GM12878 (cell line): ENCODE data around the gene APPL2. TPM values are rescaled to one million over a fixed set of nuclear protein-coding genes. Genes with fewer than 3 reads are reported as not detected.

Experiments used
- ATAC-seq: fragments of 200-7000 bp; cut with Tn5 transposase; 3 replicates; pipeline ENCODE4 v1.9.1; 2020; ENCODE audit warnings: mild to moderate bottlenecking, moderate library complexity
- BruUV-seq: library from RNA; stranded (reverse); fragments of 400-500 nt; replicated peaks from 2 replicates; lab custom pipeline; 2021; lab: Mats Ljungman, UMichigan
- CTCF ChIA-PET: fragments of 300-600 bp; sonication (Branson Sonifier 250); formaldehyde crosslinking; extraction: SDS; loops from one replicate; lab custom pipeline; 2021; ENCODE audit warnings: inconsistent platforms; lab: Yijun Ruan, JAX
- POLR2A ChIA-PET: fragments of 350-600 bp; formaldehyde crosslinking; extraction: SDS; loops from one replicate; lab custom pipeline; 2021; ENCODE audit warnings: inconsistent platforms; lab: Charles Lee
- RAD21 ChIA-PET: fragments of 300-600 bp; sonication (Branson Sonifier 250); formaldehyde crosslinking; loops from one replicate; lab custom pipeline; 2023; ENCODE audit warnings: antibody characterized with exemption; ENCODE audit not compliant: unreplicated experiment; lab: Charles Lee
- SMC1A ChIA-PET: fragments of 300-600 bp; sonication (Branson Sonifier 250); formaldehyde crosslinking; loops from one replicate; lab custom pipeline; 2023; ENCODE audit not compliant: unreplicated experiment, uncharacterized antibody; lab: Charles Lee
- DNase-seq: peaks from one replicate; pipeline ENCODE4 v3.0.0-alpha.2; 2011; ENCODE audit warnings: low read depth, low spot score
- FAIRE-seq: peaks from 3 replicates; lab custom pipeline; 2011; peaks lifted over from hg19 to GRCh38; lab: Jason Lieb, UNC
- H2AFZ ChIP-seq: 2 replicates; pipeline ENCODE4 v1.6.0; 2011; ENCODE audit warnings: low read depth, low read length, control low read depth; ENCODE audit not compliant: control insufficient read depth
- H3K27ac ChIP-seq: 2 replicates; pipeline ENCODE4 v1.5.1; 2011; ENCODE audit warnings: control low read depth; ENCODE audit not compliant: control insufficient read depth, insufficient read depth
- H3K27me3 ChIP-seq, 2 experiments: replicated peaks in 1 of 2; 2 replicates each; pipeline versions ENCODE4 v1.6.0 to v1.6.1; 2011; ENCODE audit warnings: low read length in 1 of 2; ENCODE audit not compliant: control insufficient read depth in 2 of 2, insufficient read depth in 2 of 2
- H3K36me3 ChIP-seq, 2 experiments: 2 replicates each; pipeline ENCODE4 v1.5.1; 2011; ENCODE audit warnings: low read length in 1 of 2; ENCODE audit not compliant: control insufficient read depth in 2 of 2, insufficient read depth in 2 of 2
- H3K4me1 ChIP-seq: 2 replicates; pipeline ENCODE4 v1.6.1; 2011; ENCODE audit warnings: mild to moderate bottlenecking, low read length, moderate library complexity, mixed read lengths; ENCODE audit not compliant: control insufficient read depth, insufficient read depth
- H3K4me2 ChIP-seq: 2 replicates; pipeline ENCODE4 v1.6.0; 2011; ENCODE audit warnings: control low read depth; ENCODE audit not compliant: control insufficient read depth, insufficient read depth
- H3K4me3 ChIP-seq: fragments of 200-600 bp; sonication (generic); 2 replicates; pipeline ENCODE4 v1.5.1; 2016
- H3K79me2 ChIP-seq: 2 replicates; pipeline ENCODE4 v1.6.0; 2011; ENCODE audit warnings: low read length; ENCODE audit not compliant: control insufficient read depth, insufficient read depth
- H3K9ac ChIP-seq: 2 replicates; pipeline ENCODE4 v1.8.0; 2011; ENCODE audit warnings: low read length, control low read depth, mixed read lengths; ENCODE audit not compliant: control insufficient read depth, insufficient read depth
- H3K9me3 ChIP-seq: replicated peaks from 3 replicates; pipeline ENCODE4 v1.5.1; 2011; ENCODE audit warnings: mild to moderate bottlenecking, low read length; ENCODE audit not compliant: control insufficient read depth, insufficient read depth
- H4K20me1 ChIP-seq: 2 replicates; pipeline ENCODE4 v1.6.0; 2011; ENCODE audit not compliant: control insufficient read depth, insufficient read depth
- ATF3 ChIP-seq: IDR thresholded peaks from 2 replicates; pipeline ENCODE4 v1.6.1; 2011; ENCODE audit warnings: low read depth, mild to moderate bottlenecking, low read length, moderate library complexity, borderline replicate concordance; ENCODE audit errors: extremely low read depth
- CEBPZ ChIP-seq: fragments of 150-350 bp; IDR thresholded peaks from 2 replicates; pipeline ENCODE4 v1.6.1; 2016; ENCODE audit warnings: low read depth, low read length
- DPF2 ChIP-seq: fragments of 450-650 bp; IDR thresholded peaks from 2 replicates; pipeline ENCODE4 v1.6.1; 2017; ENCODE audit warnings: mild to moderate bottlenecking
- EGR1 ChIP-seq, 2 experiments: IDR thresholded peaks; 1 replicate in 1 of 2; 2 replicates in 1 of 2; pipeline ENCODE4 v1.6.1; 2011 to 2012; ENCODE audit warnings: low read depth in 2 of 2, low read length in 2 of 2, borderline replicate concordance in 1 of 2, mild to moderate bottlenecking in 1 of 2, moderate library complexity in 1 of 2
- KAT2A ChIP-seq: conservative IDR thresholded peaks from 2 replicates; pipeline ENCODE4 v1.6.1; 2011; ENCODE audit warnings: low read depth, low read length; ENCODE audit not compliant: control insufficient read depth
- KLF5 ChIP-seq: fragments of 450-650 bp; IDR thresholded peaks from 2 replicates; pipeline ENCODE4 v1.6.1; 2014; ENCODE audit warnings: mild to moderate bottlenecking; ENCODE audit not compliant: partially characterized antibody
- NFYA ChIP-seq: IDR thresholded peaks from 2 replicates; pipeline ENCODE4 v1.6.1; 2011; ENCODE audit warnings: low read depth, mild to moderate bottlenecking, low read length, improper control_type of control experiment, borderline replicate concordance
- NKRF ChIP-seq: fragments of 450-650 bp; conservative IDR thresholded peaks from 2 replicates; pipeline ENCODE4 v1.6.1; 2017; ENCODE audit warnings: mild to moderate bottlenecking, moderate library complexity
- PML ChIP-seq: IDR thresholded peaks from 2 replicates; pipeline ENCODE4 v1.6.1; 2012; ENCODE audit warnings: low read length, inconsistent platforms
- RAD51 ChIP-seq: fragments of 450-650 bp; IDR thresholded peaks from 2 replicates; pipeline ENCODE4 v1.6.1; 2016; ENCODE audit warnings: moderate library complexity, mild to moderate bottlenecking, inconsistent platforms
- SREBF2 ChIP-seq: IDR thresholded peaks from 2 replicates; pipeline ENCODE4 v1.6.1; 2012; ENCODE audit warnings: mild to moderate bottlenecking, low read length
- YBX1 ChIP-seq: fragments of 450-650 bp; IDR thresholded peaks from 2 replicates; pipeline ENCODE4 v1.6.1; 2016; ENCODE audit warnings: antibody characterized with exemption
- WGBS: methylation state at CpG from one replicate; pipeline ENCODE4 v1.1.6; 2016; ENCODE audit warnings: low lambda C conversion rate; ENCODE audit not compliant: insufficient replicate concordance, insufficient coverage; ENCODE audit errors: missing lambda C conversion rate; 5-methylcytosine and 5-hydroxymethylcytosine counted together
- in situ Hi-C: fragments of 300-500 bp; cut with MboI; formaldehyde crosslinking; loops from 9 replicates; pipeline ENCODE4 v1.14.3; 2018; ENCODE audit warnings: mixed read lengths
- intact Hi-C: fragments of 100-400 bp; cut with micrococcal nuclease; formaldehyde crosslinking; loops from one replicate; pipeline ENCODE4 v1.14.2; 2022; ENCODE audit not compliant: unreplicated experiment
- polyA plus RNA-seq, 11 experiments: library from polyadenylated mRNA; depleted of rRNA in 4 of 11; unstranded in 6 of 11; stranded (reverse) in 5 of 11; fragments of >200 nt; fragmentation: Nextera tagmentation in 4 of 11; fragmentation: Illumina TruSeq in 1 of 11; extraction: Ambion mirVana in 4 of 11; extraction: Trizol in 1 of 11; gene quantifications; 1 replicate in 1 of 11; 2 replicates in 10 of 11; pipeline versions ENCODE4 v1.2.1 to v1.2.3, GENCODE V29; 2011 to 2016; ENCODE audit warnings: inconsistent platforms in 2 of 11, missing spikeins in 2 of 11, low read depth in 1 of 11
- total RNA-seq, 4 experiments: library from RNA; depleted of rRNA in 3 of 4; stranded (reverse); fragments of >200 nt in 3 of 4; fragmentation: Illumina TruSeq in 1 of 4; extraction: Trizol in 1 of 4; gene quantifications; 2 replicates each; pipeline versions ENCODE4 v1.2.1 to v1.2.3, GENCODE V29; 2013 to 2021
- TF ChIP-seq, protein P1 (sequence below): IDR thresholded peaks from 2 replicates; pipeline ENCODE4 v1.6.1; 2012; ENCODE audit warnings: low read depth, low read length, improper control_type of control experiment
- TF ChIP-seq, protein P2 (sequence below): fragments of 450-650 bp; IDR thresholded peaks from 2 replicates; pipeline ENCODE4 v1.6.1; 2017; ENCODE audit warnings: borderline replicate concordance

APPL2 gene
- total and polyA plus RNA-seq, 10 of the 15 experiments (the other 5 are each of a cell fraction or from before 2014, with no cell fraction given): 1.9 to 14.2 (median 7.5) TPM

GRCh38 chr12:105281694-105282049, 45.7 kb upstream of the APPL2 start (continued):
- no peak for TF ChIP-seq SREBF2
- TF ChIP-seq DPF2: no peak
- no peak for TF ChIP-seq EGR1 (IDR thresholded peaks at IDR 0.05; ENCODE audit: borderline replicate concordance in 1 of 2, low read depth in 2 of 2, low read length in 2 of 2)
- TF ChIP-seq YBX1: no peak
- TF ChIP-seq CEBPZ: no peak
- no peak for TF ChIP-seq RAD51

GRCh38 chr12:105280966-105281693, 45.2 kb upstream of the APPL2 start:
- intact Hi-C loops (no loop called here), in situ Hi-C loops (loop anchor here (5.0 kb wide), 1 partner anchor 101 kb away; no protein-coding TSS in a partner anchor)
- CTCF ChIA-PET: interaction anchor here (2.5 kb wide), 1 partner anchor 102 kb away, joined by 13 read pairs; no protein-coding TSS in a partner anchor
- Histone ChIP-seq H3K4me2 (no peak overlapping the region), H2AFZ (no peak overlapping the region), H3K9ac (no peak overlapping the region), H3K9me3 (no peaks in the 10 kb centered on the region), H3K4me1 (no peaks in the 10 kb centered on the region), H3K4me3 (no peak overlapping the region), H3K27ac (no peak overlapping the region), H3K79me2 (no peaks in the 10 kb centered on the region), H3K36me3 (no peaks in the 10 kb centered on the region), H4K20me1 (no peaks in the 10 kb centered on the region), H3K27me3 (no peaks in the 10 kb centered on the region)
- DNase-seq: no peak
- RAD21 ChIA-PET: no interaction called here
- WGBS: 51% methylated on average over 6 of the region's 6 CpGs
- SMC1A ChIA-PET: interaction anchor here (1.4 kb wide), 1 partner anchor 101 kb away, joined by 3 read pairs; no protein-coding TSS in a partner anchor
- no peak for ATAC-seq
- POLR2A ChIA-PET: no interaction called here
- FAIRE-seq: no peak
- BruUV-seq: no TSS peak
- TF ChIP-seq NKRF: no peak
- TF ChIP-seq, protein P1, sequence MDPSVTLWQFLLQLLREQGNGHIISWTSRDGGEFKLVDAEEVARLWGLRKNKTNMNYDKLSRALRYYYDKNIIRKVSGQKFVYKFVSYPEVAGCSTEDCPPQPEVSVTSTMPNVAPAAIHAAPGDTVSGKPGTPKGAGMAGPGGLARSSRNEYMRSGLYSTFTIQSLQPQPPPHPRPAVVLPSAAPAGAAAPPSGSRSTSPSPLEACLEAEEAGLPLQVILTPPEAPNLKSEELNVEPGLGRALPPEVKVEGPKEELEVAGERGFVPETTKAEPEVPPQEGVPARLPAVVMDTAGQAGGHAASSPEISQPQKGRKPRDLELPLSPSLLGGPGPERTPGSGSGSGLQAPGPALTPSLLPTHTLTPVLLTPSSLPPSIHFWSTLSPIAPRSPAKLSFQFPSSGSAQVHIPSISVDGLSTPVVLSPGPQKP: no peak
- TF ChIP-seq ATF3: no peak
- no peak for TF ChIP-seq KAT2A
- no peak for TF ChIP-seq NFYA
- no peak for TF ChIP-seq PML
- TF ChIP-seq, protein P2, sequence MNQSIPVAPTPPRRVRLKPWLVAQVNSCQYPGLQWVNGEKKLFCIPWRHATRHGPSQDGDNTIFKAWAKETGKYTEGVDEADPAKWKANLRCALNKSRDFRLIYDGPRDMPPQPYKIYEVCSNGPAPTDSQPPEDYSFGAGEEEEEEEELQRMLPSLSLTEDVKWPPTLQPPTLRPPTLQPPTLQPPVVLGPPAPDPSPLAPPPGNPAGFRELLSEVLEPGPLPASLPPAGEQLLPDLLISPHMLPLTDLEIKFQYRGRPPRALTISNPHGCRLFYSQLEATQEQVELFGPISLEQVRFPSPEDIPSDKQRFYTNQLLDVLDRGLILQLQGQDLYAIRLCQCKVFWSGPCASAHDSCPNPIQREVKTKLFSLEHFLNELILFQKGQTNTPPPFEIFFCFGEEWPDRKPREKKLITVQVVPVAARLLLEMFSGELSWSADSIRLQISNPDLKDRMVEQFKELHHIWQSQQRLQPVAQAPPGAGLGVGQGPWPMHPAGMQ: no peak
- TF ChIP-seq KLF5: no peak
